Liver (tissue), 9 donors: ENCODE data around the gene OR7G2. TPM values are rescaled to one million over a fixed set of nuclear protein-coding genes. Genes with fewer than 3 reads are reported as not detected.

ENCODE experiments used
- DNase-seq: peaks from one replicate; pipeline ENCODE4 v3.0.0-alpha.2; 2017; ENCODE audit warnings: low spot score
- H3K27ac ChIP-seq, 2 donors: one replicate each; pipeline ENCODE4 v1.7.0; 2013; ENCODE audit warnings: inconsistent platforms in 2 of 2, low read length in 2 of 2, control low read depth in 1 of 2, low read depth in 1 of 2, mild to moderate bottlenecking in 1 of 2
- H3K27me3 ChIP-seq, 4 donors: one replicate each; pipeline versions ENCODE4 v1.6.1 to v1.7.0; 2013; ENCODE audit warnings: low read length in 3 of 4, inconsistent platforms in 1 of 4, mild to moderate bottlenecking in 1 of 4, moderate library complexity in 1 of 4; ENCODE audit not compliant: control insufficient read depth in 4 of 4, insufficient read depth in 4 of 4
- H3K36me3 ChIP-seq, 4 donors: one replicate each; pipeline versions ENCODE4 v1.6.1 to v1.7.0; 2013; ENCODE audit warnings: low read length in 3 of 4, mild to moderate bottlenecking in 3 of 4, low read depth in 1 of 4, moderate library complexity in 1 of 4; ENCODE audit not compliant: control insufficient read depth in 4 of 4, insufficient read depth in 3 of 4
- H3K4me1 ChIP-seq, 4 donors: one replicate each; pipeline versions ENCODE4 v1.6.1 to v1.7.0; 2013; ENCODE audit warnings: low read length in 3 of 4, mild to moderate bottlenecking in 3 of 4, moderate library complexity in 1 of 4; ENCODE audit not compliant: control insufficient read depth in 4 of 4, insufficient read depth in 4 of 4
- H3K4me3 ChIP-seq, 3 donors: one replicate each; pipeline versions ENCODE4 v1.6.1 to v1.7.0; 2013; ENCODE audit warnings: low read length in 3 of 3, control low read depth in 1 of 3, low read depth in 1 of 3, mild to moderate bottlenecking in 1 of 3
- H3K9ac ChIP-seq, 2 donors: one replicate each; pipeline ENCODE4 v1.7.0; 2013; ENCODE audit warnings: low read length in 2 of 2, mild to moderate bottlenecking in 2 of 2, moderate library complexity in 2 of 2, control low read depth in 1 of 2, low read depth in 1 of 2
- H3K9me3 ChIP-seq, 4 donors: one replicate each; pipeline versions ENCODE4 v1.6.1 to v1.7.0; 2013; ENCODE audit warnings: low read length in 3 of 4; ENCODE audit not compliant: control insufficient read depth in 4 of 4
- FOXA1 ChIP-seq: IDR thresholded peaks from 2 replicates; pipeline ENCODE4 v1.6.1; 2016; ENCODE audit warnings: antibody characterized with exemption
- FOXA2 ChIP-seq: IDR thresholded peaks from 2 replicates; pipeline ENCODE4 v1.6.1; 2016; ENCODE audit warnings: antibody characterized with exemption
- GABPA ChIP-seq, 2 donors: IDR thresholded peaks in 1 of 2; conservative IDR thresholded peaks in 1 of 2; 2 replicates each; pipeline ENCODE4 v1.6.1; 2016; ENCODE audit warnings: antibody characterized with exemption in 2 of 2, mild to moderate bottlenecking in 1 of 2, moderate library complexity in 1 of 2
- HNF4A ChIP-seq, 2 donors: conservative IDR thresholded peaks; 2 replicates each; pipeline ENCODE4 v1.6.1; 2016; ENCODE audit warnings: antibody characterized with exemption in 2 of 2, mild to moderate bottlenecking in 2 of 2
- HNF4G ChIP-seq: IDR thresholded peaks from 2 replicates; pipeline ENCODE4 v1.6.1; 2016; ENCODE audit warnings: antibody characterized with exemption
- JUND ChIP-seq, 2 donors: IDR thresholded peaks; 2 replicates each; pipeline ENCODE4 v1.6.1; 2016; ENCODE audit warnings: antibody characterized with exemption in 2 of 2
- RAD21 ChIP-seq, 2 donors: IDR thresholded peaks; 2 replicates each; pipeline ENCODE4 v1.6.1; 2016; ENCODE audit warnings: antibody characterized with exemption in 2 of 2, mild to moderate bottlenecking in 2 of 2
- SP1 ChIP-seq: IDR thresholded peaks from 2 replicates; pipeline ENCODE4 v1.6.1; 2018; ENCODE audit warnings: antibody characterized with exemption, mild to moderate bottlenecking
- TAF1 ChIP-seq: conservative IDR thresholded peaks from 2 replicates; pipeline ENCODE4 v1.6.1; 2016; ENCODE audit warnings: antibody characterized with exemption, mild to moderate bottlenecking
- YY1 ChIP-seq: IDR thresholded peaks from 2 replicates; pipeline ENCODE4 v1.6.1; 2016; ENCODE audit warnings: antibody characterized with exemption, mild to moderate bottlenecking
- WGBS: extraction: QIAGEN DNeasy Blood & Tissue Kit; methylation state at CpG from one replicate; pipeline ENCODE4 v1.1.7; 2013; 5-methylcytosine and 5-hydroxymethylcytosine counted together
- polyA plus RNA-seq, 2 donors: library from polyadenylated mRNA; stranded (reverse) in 1 of 2; unstranded in 1 of 2; fragments of 200-250 nt in 1 of 2; fragments of >200 nt in 1 of 2; fragmentation: Nextera tagmentation in 1 of 2; extraction: Ambion mirVana in 1 of 2; gene quantifications; one replicate each; pipeline versions ENCODE4 v1.2.1 to v1.2.3, GENCODE V29; 2013 to 2015
- total RNA-seq, 2 donors: library from RNA; depleted of rRNA; stranded (reverse); fragments of >200 nt; gene quantifications; one replicate each; pipeline ENCODE4 v1.2.3, GENCODE V29; 2014
- TF ChIP-seq, protein P1 (sequence below): IDR thresholded peaks from 2 replicates; pipeline ENCODE4 v1.6.1; 2016; ENCODE audit warnings: antibody characterized with exemption
- TF ChIP-seq, protein P2 (sequence below): fragments of 150-350 bp; IDR thresholded peaks from 2 replicates; pipeline ENCODE4 v1.5.1; 2017; ENCODE audit warnings: improper control_type of control experiment, low read depth, low read length; ENCODE audit not compliant: missing input control
- TF ChIP-seq, protein P3 (sequence below): IDR thresholded peaks from 2 replicates; pipeline ENCODE4 v1.6.1; 2016; ENCODE audit warnings: antibody characterized with exemption
- TF ChIP-seq, protein P4 (sequence below): IDR thresholded peaks from 2 replicates; pipeline ENCODE4 v1.6.1; 2016; ENCODE audit warnings: antibody characterized with exemption, mild to moderate bottlenecking
- donor health status: healthy.
- donor health status: healthy.
- donor health status: healthy.
- donor health status: healthy.
- donor health status: healthy.

The OR7G2 gene
- total and polyA plus RNA-seq, 4 donors: not detected

DNA sequence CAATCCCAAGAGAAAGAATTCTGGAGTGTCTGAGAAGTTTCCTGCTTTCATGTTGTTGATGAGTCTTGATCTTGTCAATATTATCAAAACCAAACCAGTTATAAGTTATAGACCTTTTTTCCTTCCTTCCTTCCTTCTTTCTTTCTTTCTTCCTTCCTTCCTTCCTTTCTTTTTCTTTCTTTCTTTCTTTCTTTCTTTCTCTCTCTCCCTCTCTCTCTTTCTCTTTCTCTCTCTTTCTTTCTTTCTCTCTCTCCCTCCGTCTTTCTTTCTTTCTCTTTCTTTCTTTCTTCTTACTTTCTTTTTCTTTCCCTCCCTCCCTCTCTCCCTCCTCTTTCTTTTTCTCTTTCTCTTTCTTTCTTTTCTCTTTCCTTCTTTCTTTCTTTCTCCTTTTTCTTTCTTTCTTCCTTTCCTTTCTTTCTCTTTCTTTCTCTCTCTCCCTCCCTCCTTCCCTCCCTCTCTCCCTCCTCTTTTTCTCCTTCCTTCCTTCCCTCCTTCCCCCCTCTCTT is 19.7 kb upstream of the OR7G2 start, which contains the start of gene OR7G3:
Gene OR7G3 (minus strand): TSS at position 51 of the 506 bp plus-strand sequence. CDS start 0 bp downstream, at position 51.
- WGBS: 74% methylated on average over 1 of the region's 1 CpG
- Histone ChIP-seq H3K4me1 (peaks cover 0 to 1% (median 0%) of the 10 kb centered on the region in 4 donors), H3K27me3 (no peaks in the 10 kb centered on the region), H3K4me3 (no peak within 1 kb of the TSS), H3K27ac (no peak within 1 kb of the TSS), H3K9ac (no peak within 1 kb of the TSS), H3K36me3 (no peaks in the 10 kb centered on the region), H3K9me3 (no peaks in the 10 kb centered on the region)
- no peak for DNase-seq
- TF ChIP-seq, protein P1, sequence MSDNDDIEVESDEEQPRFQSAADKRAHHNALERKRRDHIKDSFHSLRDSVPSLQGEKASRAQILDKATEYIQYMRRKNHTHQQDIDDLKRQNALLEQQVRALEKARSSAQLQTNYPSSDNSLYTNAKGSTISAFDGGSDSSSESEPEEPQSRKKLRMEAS: no peak
- TF ChIP-seq TAF1: no peak
- TF ChIP-seq, protein P2, sequence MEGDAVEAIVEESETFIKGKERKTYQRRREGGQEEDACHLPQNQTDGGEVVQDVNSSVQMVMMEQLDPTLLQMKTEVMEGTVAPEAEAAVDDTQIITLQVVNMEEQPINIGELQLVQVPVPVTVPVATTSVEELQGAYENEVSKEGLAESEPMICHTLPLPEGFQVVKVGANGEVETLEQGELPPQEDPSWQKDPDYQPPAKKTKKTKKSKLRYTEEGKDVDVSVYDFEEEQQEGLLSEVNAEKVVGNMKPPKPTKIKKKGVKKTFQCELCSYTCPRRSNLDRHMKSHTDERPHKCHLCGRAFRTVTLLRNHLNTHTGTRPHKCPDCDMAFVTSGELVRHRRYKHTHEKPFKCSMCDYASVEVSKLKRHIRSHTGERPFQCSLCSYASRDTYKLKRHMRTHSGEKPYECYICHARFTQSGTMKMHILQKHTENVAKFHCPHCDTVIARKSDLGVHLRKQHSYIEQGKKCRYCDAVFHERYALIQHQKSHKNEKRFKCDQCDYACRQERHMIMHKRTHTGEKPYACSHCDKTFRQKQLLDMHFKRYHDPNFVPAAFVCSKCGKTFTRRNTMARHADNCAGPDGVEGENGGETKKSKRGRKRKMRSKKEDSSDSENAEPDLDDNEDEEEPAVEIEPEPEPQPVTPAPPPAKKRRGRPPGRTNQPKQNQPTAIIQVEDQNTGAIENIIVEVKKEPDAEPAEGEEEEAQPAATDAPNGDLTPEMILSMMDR: no peak
- no peak for TF ChIP-seq HNF4A (conservative IDR thresholded peaks at IDR 0.05)

DNA sequence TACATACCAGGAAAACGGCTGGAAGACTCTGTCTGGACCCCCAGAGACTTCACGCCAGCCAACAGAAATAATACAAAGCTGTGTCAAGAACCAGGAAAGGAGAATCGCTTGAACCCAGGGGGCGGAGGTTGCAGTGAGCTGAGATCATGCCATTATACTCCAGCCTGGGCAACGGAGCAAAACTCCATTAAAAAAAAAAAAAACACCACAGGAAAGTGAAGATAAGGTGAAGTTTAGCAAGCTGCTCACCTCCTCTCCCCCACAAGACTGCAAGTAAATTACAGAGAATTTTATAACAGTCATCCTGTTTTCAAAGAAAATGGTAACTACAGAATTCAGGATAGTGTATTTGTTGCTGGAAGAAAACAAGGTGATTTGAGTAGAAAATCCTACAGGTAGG is 9.3 kb upstream of the OR7G2 start:
- Histone ChIP-seq H3K4me1 (no peaks in the 10 kb centered on the region), H3K4me3 (no peak overlapping the region), H3K9me3 (peaks cover 0 to 7% (median 1%) of the 10 kb centered on the region in 4 donors), H3K27me3 (peaks cover 0 to 3% (median 0%) of the 10 kb centered on the region in 4 donors), H3K9ac (no peak overlapping the region), H3K36me3 (no peaks in the 10 kb centered on the region), H3K27ac (no peak overlapping the region)
- TF ChIP-seq FOXA1 (no peak), GABPA (IDR thresholded peaks at IDR 0.05 in 1 of 2, conservative IDR thresholded peaks at IDR 0.05 in 1 of 2) (no peak), JUND (IDR thresholded peaks at IDR 0.05) (no peak), YY1 (no peak), FOXA2 (no peak), SP1 (no peak), RAD21 (IDR thresholded peaks at IDR 0.05) (no peak), HNF4G (no peak)
- TF ChIP-seq, protein P3, sequence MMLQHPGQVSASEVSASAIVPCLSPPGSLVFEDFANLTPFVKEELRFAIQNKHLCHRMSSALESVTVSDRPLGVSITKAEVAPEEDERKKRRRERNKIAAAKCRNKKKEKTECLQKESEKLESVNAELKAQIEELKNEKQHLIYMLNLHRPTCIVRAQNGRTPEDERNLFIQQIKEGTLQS: no peak
- TF ChIP-seq, protein P2: no peak
- TF ChIP-seq, protein P4, sequence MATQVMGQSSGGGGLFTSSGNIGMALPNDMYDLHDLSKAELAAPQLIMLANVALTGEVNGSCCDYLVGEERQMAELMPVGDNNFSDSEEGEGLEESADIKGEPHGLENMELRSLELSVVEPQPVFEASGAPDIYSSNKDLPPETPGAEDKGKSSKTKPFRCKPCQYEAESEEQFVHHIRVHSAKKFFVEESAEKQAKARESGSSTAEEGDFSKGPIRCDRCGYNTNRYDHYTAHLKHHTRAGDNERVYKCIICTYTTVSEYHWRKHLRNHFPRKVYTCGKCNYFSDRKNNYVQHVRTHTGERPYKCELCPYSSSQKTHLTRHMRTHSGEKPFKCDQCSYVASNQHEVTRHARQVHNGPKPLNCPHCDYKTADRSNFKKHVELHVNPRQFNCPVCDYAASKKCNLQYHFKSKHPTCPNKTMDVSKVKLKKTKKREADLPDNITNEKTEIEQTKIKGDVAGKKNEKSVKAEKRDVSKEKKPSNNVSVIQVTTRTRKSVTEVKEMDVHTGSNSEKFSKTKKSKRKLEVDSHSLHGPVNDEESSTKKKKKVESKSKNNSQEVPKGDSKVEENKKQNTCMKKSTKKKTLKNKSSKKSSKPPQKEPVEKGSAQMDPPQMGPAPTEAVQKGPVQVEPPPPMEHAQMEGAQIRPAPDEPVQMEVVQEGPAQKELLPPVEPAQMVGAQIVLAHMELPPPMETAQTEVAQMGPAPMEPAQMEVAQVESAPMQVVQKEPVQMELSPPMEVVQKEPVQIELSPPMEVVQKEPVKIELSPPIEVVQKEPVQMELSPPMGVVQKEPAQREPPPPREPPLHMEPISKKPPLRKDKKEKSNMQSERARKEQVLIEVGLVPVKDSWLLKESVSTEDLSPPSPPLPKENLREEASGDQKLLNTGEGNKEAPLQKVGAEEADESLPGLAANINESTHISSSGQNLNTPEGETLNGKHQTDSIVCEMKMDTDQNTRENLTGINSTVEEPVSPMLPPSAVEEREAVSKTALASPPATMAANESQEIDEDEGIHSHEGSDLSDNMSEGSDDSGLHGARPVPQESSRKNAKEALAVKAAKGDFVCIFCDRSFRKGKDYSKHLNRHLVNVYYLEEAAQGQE: no peak
- TF ChIP-seq, protein P1: no peak
- WGBS: 60% methylated on average over 5 of the region's 5 CpGs
- DNase-seq: no peak
